SIG-M5 (cell line): ENCODE measurements around the gene MAPKAP1.

Experiments used
- DNase-seq: peaks from one replicate; lab custom pipeline; 2025; lab: John Stamatoyannopoulos, UW

Gene MAPKAP1

GRCh38 chr9:125642311-125642710, 64.7 kb downstream of the MAPKAP1 start:
- no peak for DNase-seq

GRCh38 chr9:125639057-125639456, 68.0 kb downstream of the MAPKAP1 start:
- no peak for DNase-seq

- no peak for DNase-seq
These were observed 68.6 kb downstream of the MAPKAP1 start for GRCh38 chr9:125638239-125639045.

- DNase-seq = no peak
These were observed 69.8 kb downstream of the MAPKAP1 start for GRCh38 chr9:125637241-125637640.

GRCh38 chr9:125635888-125636287, 71.1 kb downstream of the MAPKAP1 start:
- DNase-seq = no peak

- DNase-seq = no peak
These were observed 72.8 kb downstream of the MAPKAP1 start for GRCh38 chr9:125634040-125634717.

GRCh38 chr9:125633116-125633745, 73.8 kb downstream of the MAPKAP1 start:
- DNase-seq = no peak

- DNase-seq = peak; percentile 77
These were observed 74.5 kb downstream of the MAPKAP1 start for GRCh38 chr9:125632321-125633115.

GRCh38 chr9:125631391-125632085, 75.5 kb downstream of the MAPKAP1 start:
- no peak for DNase-seq

- no peak for DNase-seq
These were observed 76.6 kb downstream of the MAPKAP1 start for GRCh38 chr9:125630436-125630835.

GRCh38 chr9:125629446-125629845, 77.6 kb downstream of the MAPKAP1 start:
- peak; percentile 32 for DNase-seq

GRCh38 chr9:125626187-125626586, 80.8 kb downstream of the MAPKAP1 start:
- no peak for DNase-seq

- no peak for DNase-seq
These were observed 85.8 kb downstream of the MAPKAP1 start for GRCh38 chr9:125621170-125621569.

GRCh38 chr9:125620216-125620615, 86.8 kb downstream of the MAPKAP1 start:
- no peak for DNase-seq

GRCh38 chr9:125617087-125617486, 89.9 kb downstream of the MAPKAP1 start:
- DNase-seq = no peak

GRCh38 chr9:125613141-125613540, 93.9 kb downstream of the MAPKAP1 start:
- no peak for DNase-seq

- DNase-seq = no peak
These were observed 94.4 kb downstream of the MAPKAP1 start for GRCh38 chr9:125612616-125613015.

- no peak for DNase-seq
These were observed 95.8 kb downstream of the MAPKAP1 start for GRCh38 chr9:125611121-125611765.

GRCh38 chr9:125609744-125610143, 97.3 kb downstream of the MAPKAP1 start:
- DNase-seq = no peak

- DNase-seq = no peak
These were observed 98.4 kb downstream of the MAPKAP1 start for GRCh38 chr9:125608489-125609224.
